Measurements from ENCODE around the gene FAM110C.

Gene FAM110C

GRCh38 chr2:10222-10875 is 36.0 kb downstream of the FAM110C start:
- no peak for DNase-seq (ENCODE audit: low read depth in 3 of 3, low spot score in 1 of 3)
